GM12878 (cell line): ENCODE results near the gene DPF3. TPM values are rescaled to one million over a fixed set of nuclear protein-coding genes. Genes with fewer than 3 reads are reported as not detected.

Experiments used
- ATAC-seq: fragments of 200-7000 bp; cut with Tn5 transposase; 3 replicates; pipeline ENCODE4 v1.9.1; 2020; ENCODE audit warnings: mild to moderate bottlenecking, moderate library complexity
- BruUV-seq: library from RNA; stranded (reverse); fragments of 400-500 nt; replicated peaks from 2 replicates; lab custom pipeline; 2021; lab: Mats Ljungman, UMichigan
- CTCF ChIA-PET: fragments of 300-600 bp; sonication (Branson Sonifier 250); formaldehyde crosslinking; extraction: SDS; loops from one replicate; lab custom pipeline; 2021; ENCODE audit warnings: inconsistent platforms; lab: Yijun Ruan, JAX
- POLR2A ChIA-PET: fragments of 350-600 bp; formaldehyde crosslinking; extraction: SDS; loops from one replicate; lab custom pipeline; 2021; ENCODE audit warnings: inconsistent platforms; lab: Charles Lee
- RAD21 ChIA-PET: fragments of 300-600 bp; sonication (Branson Sonifier 250); formaldehyde crosslinking; loops from one replicate; lab custom pipeline; 2023; ENCODE audit warnings: antibody characterized with exemption; ENCODE audit not compliant: unreplicated experiment; lab: Charles Lee
- SMC1A ChIA-PET: fragments of 300-600 bp; sonication (Branson Sonifier 250); formaldehyde crosslinking; loops from one replicate; lab custom pipeline; 2023; ENCODE audit not compliant: unreplicated experiment, uncharacterized antibody; lab: Charles Lee
- DNase-seq: peaks from one replicate; pipeline ENCODE4 v3.0.0-alpha.2; 2011; ENCODE audit warnings: low read depth, low spot score
- FAIRE-seq: peaks from 3 replicates; lab custom pipeline; 2011; peaks lifted over from hg19 to GRCh38; lab: Jason Lieb, UNC
- H2AFZ ChIP-seq: 2 replicates; pipeline ENCODE4 v1.6.0; 2011; ENCODE audit warnings: low read depth, low read length, control low read depth; ENCODE audit not compliant: control insufficient read depth
- H3K27ac ChIP-seq: 2 replicates; pipeline ENCODE4 v1.5.1; 2011; ENCODE audit warnings: control low read depth; ENCODE audit not compliant: control insufficient read depth, insufficient read depth
- H3K27me3 ChIP-seq, 2 experiments: replicated peaks in 1 of 2; 2 replicates each; pipeline versions ENCODE4 v1.6.0 to v1.6.1; 2011; ENCODE audit warnings: low read length in 1 of 2; ENCODE audit not compliant: control insufficient read depth in 2 of 2, insufficient read depth in 2 of 2
- H3K36me3 ChIP-seq, 2 experiments: 2 replicates each; pipeline ENCODE4 v1.5.1; 2011; ENCODE audit warnings: low read length in 1 of 2; ENCODE audit not compliant: control insufficient read depth in 2 of 2, insufficient read depth in 2 of 2
- H3K4me1 ChIP-seq: 2 replicates; pipeline ENCODE4 v1.6.1; 2011; ENCODE audit warnings: mild to moderate bottlenecking, low read length, moderate library complexity, mixed read lengths; ENCODE audit not compliant: control insufficient read depth, insufficient read depth
- H3K4me2 ChIP-seq: 2 replicates; pipeline ENCODE4 v1.6.0; 2011; ENCODE audit warnings: control low read depth; ENCODE audit not compliant: control insufficient read depth, insufficient read depth
- H3K4me3 ChIP-seq: fragments of 200-600 bp; sonication (generic); 2 replicates; pipeline ENCODE4 v1.5.1; 2016
- H3K79me2 ChIP-seq: 2 replicates; pipeline ENCODE4 v1.6.0; 2011; ENCODE audit warnings: low read length; ENCODE audit not compliant: control insufficient read depth, insufficient read depth
- H3K9ac ChIP-seq: 2 replicates; pipeline ENCODE4 v1.8.0; 2011; ENCODE audit warnings: low read length, control low read depth, mixed read lengths; ENCODE audit not compliant: control insufficient read depth, insufficient read depth
- H3K9me3 ChIP-seq: replicated peaks from 3 replicates; pipeline ENCODE4 v1.5.1; 2011; ENCODE audit warnings: mild to moderate bottlenecking, low read length; ENCODE audit not compliant: control insufficient read depth, insufficient read depth
- H4K20me1 ChIP-seq: 2 replicates; pipeline ENCODE4 v1.6.0; 2011; ENCODE audit not compliant: control insufficient read depth, insufficient read depth
- BCL11A ChIP-seq: IDR thresholded peaks from 2 replicates; pipeline ENCODE4 v1.6.1; 2011; ENCODE audit warnings: low read depth, low read length
- BHLHE40 ChIP-seq, 2 experiments: fragments of 450-650 bp in 1 of 2; IDR thresholded peaks; 2 replicates each; pipeline ENCODE4 v1.6.1; 2011 to 2017; ENCODE audit warnings: low read depth in 2 of 2, borderline replicate concordance in 1 of 2, improper control_type of control experiment in 1 of 2, low read length in 1 of 2, mild to moderate bottlenecking in 1 of 2
- BMI1 ChIP-seq: fragments of 450-650 bp; IDR thresholded peaks from 2 replicates; pipeline ENCODE4 v1.6.1; 2016; ENCODE audit warnings: mild to moderate bottlenecking, moderate library complexity, borderline replicate concordance
- CBX3 ChIP-seq: fragments of 200-600 bp; sonication (generic); IDR thresholded peaks from 2 replicates; pipeline ENCODE4 v1.6.1; 2016; ENCODE audit warnings: low read depth, borderline replicate concordance
- CREB1 ChIP-seq: IDR thresholded peaks from 2 replicates; pipeline ENCODE4 v1.6.1; 2012; ENCODE audit warnings: low read depth, mild to moderate bottlenecking, inconsistent platforms
- EED ChIP-seq: sonication (generic); IDR thresholded peaks from 2 replicates; pipeline ENCODE4 v1.6.1; 2016; ENCODE audit warnings: antibody characterized with exemption, low read depth
- EZH2 ChIP-seq: IDR thresholded peaks from 2 replicates; pipeline ENCODE4 v1.6.1; 2012; ENCODE audit warnings: low read depth, mild to moderate bottlenecking, control low read depth, inconsistent platforms, low read length, borderline replicate concordance; ENCODE audit not compliant: control insufficient read depth
- FOS ChIP-seq: IDR thresholded peaks from 3 replicates; pipeline ENCODE4 v1.6.1; 2011; ENCODE audit warnings: borderline replicate concordance; ENCODE audit not compliant: insufficient read length; ENCODE audit errors: extremely low read depth
- HDAC6 ChIP-seq: fragments of 200-600 bp; sonication (generic); IDR thresholded peaks from one replicate; pipeline ENCODE4 v1.8.0; 2017; ENCODE audit warnings: antibody characterized with exemption; ENCODE audit not compliant: unreplicated experiment
- MYC ChIP-seq: IDR thresholded peaks from 2 replicates; pipeline ENCODE4 v1.6.1; 2011; ENCODE audit warnings: mild to moderate bottlenecking, low read length, moderate library complexity, inconsistent platforms; ENCODE audit not compliant: insufficient read depth, insufficient replicate concordance, insufficient read length, severe bottlenecking
- NFIC ChIP-seq: IDR thresholded peaks from 2 replicates; pipeline ENCODE4 v1.6.1; 2012; ENCODE audit warnings: low read depth, mild to moderate bottlenecking, inconsistent platforms, low read length, moderate library complexity
- NR2C1 ChIP-seq: fragments of 450-650 bp; IDR thresholded peaks from 2 replicates; pipeline ENCODE4 v1.6.1; 2017; ENCODE audit warnings: antibody characterized with exemption, mild to moderate bottlenecking, moderate library complexity
- POLR2AphosphoS5 ChIP-seq: IDR thresholded peaks from 2 replicates; pipeline ENCODE4 v1.6.1; 2011; ENCODE audit warnings: mild to moderate bottlenecking, low read length, inconsistent platforms
- RAD21 ChIP-seq: IDR thresholded peaks from 2 replicates; pipeline ENCODE4 v1.6.1; 2011; ENCODE audit warnings: mild to moderate bottlenecking, low read depth, low read length, moderate library complexity; ENCODE audit not compliant: insufficient read depth
- RBBP5 ChIP-seq: fragments of 200-600 bp; sonication (generic); conservative IDR thresholded peaks from 2 replicates; pipeline ENCODE4 v1.6.1; 2016
- RCOR1 ChIP-seq: conservative IDR thresholded peaks from 2 replicates; pipeline ENCODE4 v1.6.1; 2012; ENCODE audit warnings: low read depth, low read length, improper control_type of control experiment
- SPI1 ChIP-seq: IDR thresholded peaks from 2 replicates; pipeline ENCODE4 v1.6.1; 2011; ENCODE audit warnings: low read depth, mild to moderate bottlenecking, low read length, moderate library complexity, borderline replicate concordance; ENCODE audit not compliant: insufficient read depth
- TAF1 ChIP-seq: IDR thresholded peaks from 2 replicates; pipeline ENCODE4 v1.6.1; 2011; ENCODE audit warnings: mild to moderate bottlenecking, low read depth, low read length, borderline replicate concordance
- ZNF274 ChIP-seq: IDR thresholded peaks from one replicate; pipeline ENCODE4 v1.8.0; 2011; ENCODE audit not compliant: insufficient read length, insufficient read depth
- WGBS: methylation state at CpG from one replicate; pipeline ENCODE4 v1.1.6; 2016; ENCODE audit warnings: low lambda C conversion rate; ENCODE audit not compliant: insufficient replicate concordance, insufficient coverage; ENCODE audit errors: missing lambda C conversion rate; 5-methylcytosine and 5-hydroxymethylcytosine counted together
- in situ Hi-C: fragments of 300-500 bp; cut with MboI; formaldehyde crosslinking; loops from 9 replicates; pipeline ENCODE4 v1.14.3; 2018; ENCODE audit warnings: mixed read lengths
- intact Hi-C: fragments of 100-400 bp; cut with micrococcal nuclease; formaldehyde crosslinking; loops from one replicate; pipeline ENCODE4 v1.14.2; 2022; ENCODE audit not compliant: unreplicated experiment
- polyA plus RNA-seq, 11 experiments: library from polyadenylated mRNA; depleted of rRNA in 4 of 11; unstranded in 6 of 11; stranded (reverse) in 5 of 11; fragments of >200 nt; fragmentation: Nextera tagmentation in 4 of 11; fragmentation: Illumina TruSeq in 1 of 11; extraction: Ambion mirVana in 4 of 11; extraction: Trizol in 1 of 11; gene quantifications; 1 replicate in 1 of 11; 2 replicates in 10 of 11; pipeline versions ENCODE4 v1.2.1 to v1.2.3, GENCODE V29; 2011 to 2016; ENCODE audit warnings: inconsistent platforms in 2 of 11, missing spikeins in 2 of 11, low read depth in 1 of 11
- total RNA-seq, 4 experiments: library from RNA; depleted of rRNA in 3 of 4; stranded (reverse); fragments of >200 nt in 3 of 4; fragmentation: Illumina TruSeq in 1 of 4; extraction: Trizol in 1 of 4; gene quantifications; 2 replicates each; pipeline versions ENCODE4 v1.2.1 to v1.2.3, GENCODE V29; 2013 to 2021
- TF ChIP-seq, protein P1 (sequence below): fragments of 150-350 bp; IDR thresholded peaks from 2 replicates; pipeline ENCODE4 v1.6.1; 2016; ENCODE audit warnings: low read depth, low read length

Gene DPF3
- total and polyA plus RNA-seq, 10 of the 15 experiments (the other 5 are each of a cell fraction or from before 2014, with no cell fraction given) = 0.69 to 8.0 (median 2.2) TPM

DNA sequence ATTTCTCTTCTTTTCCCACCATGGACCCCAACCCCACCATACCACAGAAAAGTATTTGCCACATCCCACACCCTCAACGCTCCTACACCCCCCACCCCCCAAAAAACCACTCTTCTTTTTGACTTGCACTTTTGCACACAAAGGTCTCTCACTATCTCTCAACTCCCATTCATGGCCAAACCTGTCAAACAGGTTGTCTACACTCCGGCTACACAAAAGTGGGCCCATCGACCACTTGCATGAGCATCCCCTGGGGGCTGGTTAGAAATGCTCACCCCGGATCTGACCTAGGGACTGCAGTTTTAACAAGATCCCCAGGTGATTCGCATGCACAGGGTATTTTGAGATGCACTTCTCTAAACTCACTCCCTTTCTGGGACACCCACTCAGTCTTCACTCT, 248.2 kb downstream of the DPF3 start:
- no peak overlapping the region for H3K4me3 ChIP-seq
- H3K27ac ChIP-seq = no peak overlapping the region
- intact Hi-C loops = no loop called here
- no peak overlapping the region for H3K9ac ChIP-seq
- no peak for ATAC-seq
- TF ChIP-seq SPI1 (no peak), BCL11A (no peak), RBBP5 (no peak), TAF1 (no peak), CBX3 (no peak), FOS (no peak), MYC (no peak), ZNF274 (no peak), RCOR1 (no peak), EED (no peak), NR2C1 (no peak), RAD21 (no peak), EZH2 (no peak), NFIC (no peak), BMI1 (no peak), CREB1 (no peak), POLR2AphosphoS5 (no peak), BHLHE40 (IDR thresholded peaks at IDR 0.05; ENCODE audit: borderline replicate concordance in 1 of 2, low read depth in 2 of 2, low read length in 1 of 2) (no peak), HDAC6 (no peak)
- TF ChIP-seq, protein P1, sequence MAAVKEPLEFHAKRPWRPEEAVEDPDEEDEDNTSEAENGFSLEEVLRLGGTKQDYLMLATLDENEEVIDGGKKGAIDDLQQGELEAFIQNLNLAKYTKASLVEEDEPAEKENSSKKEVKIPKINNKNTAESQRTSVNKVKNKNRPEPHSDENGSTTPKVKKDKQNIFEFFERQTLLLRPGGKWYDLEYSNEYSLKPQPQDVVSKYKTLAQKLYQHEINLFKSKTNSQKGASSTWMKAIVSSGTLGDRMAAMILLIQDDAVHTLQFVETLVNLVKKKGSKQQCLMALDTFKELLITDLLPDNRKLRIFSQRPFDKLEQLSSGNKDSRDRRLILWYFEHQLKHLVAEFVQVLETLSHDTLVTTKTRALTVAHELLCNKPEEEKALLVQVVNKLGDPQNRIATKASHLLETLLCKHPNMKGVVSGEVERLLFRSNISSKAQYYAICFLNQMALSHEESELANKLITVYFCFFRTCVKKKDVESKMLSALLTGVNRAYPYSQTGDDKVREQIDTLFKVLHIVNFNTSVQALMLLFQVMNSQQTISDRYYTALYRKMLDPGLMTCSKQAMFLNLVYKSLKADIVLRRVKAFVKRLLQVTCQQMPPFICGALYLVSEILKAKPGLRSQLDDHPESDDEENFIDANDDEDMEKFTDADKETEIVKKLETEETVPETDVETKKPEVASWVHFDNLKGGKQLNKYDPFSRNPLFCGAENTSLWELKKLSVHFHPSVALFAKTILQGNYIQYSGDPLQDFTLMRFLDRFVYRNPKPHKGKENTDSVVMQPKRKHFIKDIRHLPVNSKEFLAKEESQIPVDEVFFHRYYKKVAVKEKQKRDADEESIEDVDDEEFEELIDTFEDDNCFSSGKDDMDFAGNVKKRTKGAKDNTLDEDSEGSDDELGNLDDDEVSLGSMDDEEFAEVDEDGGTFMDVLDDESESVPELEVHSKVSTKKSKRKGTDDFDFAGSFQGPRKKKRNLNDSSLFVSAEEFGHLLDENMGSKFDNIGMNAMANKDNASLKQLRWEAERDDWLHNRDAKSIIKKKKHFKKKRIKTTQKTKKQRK = no peak
- no peaks in the 10 kb centered on the region for H3K79me2 ChIP-seq
- H3K9me3 ChIP-seq = no peaks in the 10 kb centered on the region; the same call in 2 of the 3 replicates
- 34% methylated on average over 5 of the region's 5 CpGs for WGBS
- H3K27me3 ChIP-seq = no peaks in the 10 kb centered on the region; a peak in 1 of 4 replicates
- in situ Hi-C loops = no loop called here
- CTCF ChIA-PET = interaction anchor here (1.5 kb wide), 1 partner anchor 10 kb away, joined by 5 read pairs; no protein-coding TSS in a partner anchor
- no TSS peak for BruUV-seq
- peaks cover 6% of the 10 kb centered on the region for H3K4me1 ChIP-seq
- no peak overlapping the region for H3K4me2 ChIP-seq
- DNase-seq = no peak
- RAD21 ChIA-PET = interaction anchor here (1.1 kb wide), 1 partner anchor 32 kb away, joined by 4 read pairs; no protein-coding TSS in a partner anchor
- H4K20me1 ChIP-seq = no peaks in the 10 kb centered on the region
- no peaks in the 10 kb centered on the region for H3K36me3 ChIP-seq
- no peak overlapping the region for H2AFZ ChIP-seq
- SMC1A ChIA-PET = interaction anchor here (1.4 to 1.8 kb wide), 2 partner anchors 10 to 47 kb away, joined by 3 to 15 read pairs; no protein-coding TSS in a partner anchor
- FAIRE-seq = no peak
- POLR2A ChIA-PET = no interaction called here
